NCI-H748 treated with DMSO at 0.1 percent for 48 hours (cell line): ENCODE measurements around the gene LCE2A.
A peak's percentile ranks its signal among the peaks of the same experiment; 100 is the strongest.

Experiments
- DNase-seq: peaks from one replicate; lab custom pipeline; 2025; lab: John Stamatoyannopoulos, UW

Gene LCE2A

DNA sequence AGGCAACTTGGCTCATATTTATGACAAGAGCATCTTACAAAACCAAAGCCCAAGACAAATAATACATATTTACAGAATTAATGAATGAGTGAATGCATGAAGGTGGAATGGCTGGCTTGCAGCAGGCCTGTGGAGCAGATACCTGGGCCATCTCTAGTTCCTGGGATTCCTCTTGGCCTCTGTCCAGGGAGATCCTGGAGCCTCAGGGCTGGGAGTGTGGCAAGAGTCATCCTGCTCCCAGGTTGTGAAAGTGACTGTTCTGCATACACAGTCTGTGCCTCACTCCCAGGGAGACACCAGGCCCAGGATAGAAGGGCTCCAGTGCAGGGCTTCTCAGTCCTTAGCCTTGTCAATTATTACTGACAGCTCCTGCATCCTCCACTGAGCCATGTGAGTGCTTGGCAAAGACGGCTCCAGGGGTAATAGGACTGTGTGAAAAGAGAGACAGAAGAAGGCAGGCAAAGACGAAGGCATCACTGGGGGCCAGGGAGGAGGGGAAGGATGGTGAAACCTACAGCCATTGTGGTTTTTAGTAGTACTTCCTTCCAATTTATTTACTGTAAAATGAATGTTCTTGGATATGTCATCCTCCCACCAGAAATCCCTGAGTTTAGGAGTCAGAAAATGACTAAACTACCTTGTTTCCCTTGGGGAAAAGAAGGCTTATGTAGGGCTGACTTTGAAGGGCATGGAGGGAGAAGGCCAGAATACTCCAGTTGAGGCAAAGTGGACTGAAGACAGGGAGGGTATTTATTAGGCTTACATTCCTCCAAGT is 45.4 kb downstream of the LCE2A start:
- no peak for DNase-seq

DNA sequence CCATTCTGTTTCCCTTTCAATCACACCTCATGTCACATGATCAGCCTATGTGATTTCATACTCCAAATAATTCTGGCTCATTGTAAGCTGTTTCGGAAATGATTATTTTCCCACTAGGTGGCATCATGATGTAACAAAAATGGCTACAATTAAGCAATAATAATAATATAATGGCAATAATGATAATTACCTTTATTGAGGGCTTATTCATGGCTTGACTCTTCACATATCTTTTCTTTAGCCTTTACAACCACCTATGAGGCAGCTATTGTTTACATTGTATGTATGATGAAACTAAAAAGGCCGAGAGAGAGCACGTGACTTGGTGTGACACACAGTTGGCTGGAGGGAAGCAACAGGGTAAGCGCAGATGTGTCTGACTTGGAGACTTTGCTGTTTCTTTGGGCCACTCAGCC is 47.2 kb downstream of the LCE2A start:
- peak; percentile 26 for DNase-seq

DNA sequence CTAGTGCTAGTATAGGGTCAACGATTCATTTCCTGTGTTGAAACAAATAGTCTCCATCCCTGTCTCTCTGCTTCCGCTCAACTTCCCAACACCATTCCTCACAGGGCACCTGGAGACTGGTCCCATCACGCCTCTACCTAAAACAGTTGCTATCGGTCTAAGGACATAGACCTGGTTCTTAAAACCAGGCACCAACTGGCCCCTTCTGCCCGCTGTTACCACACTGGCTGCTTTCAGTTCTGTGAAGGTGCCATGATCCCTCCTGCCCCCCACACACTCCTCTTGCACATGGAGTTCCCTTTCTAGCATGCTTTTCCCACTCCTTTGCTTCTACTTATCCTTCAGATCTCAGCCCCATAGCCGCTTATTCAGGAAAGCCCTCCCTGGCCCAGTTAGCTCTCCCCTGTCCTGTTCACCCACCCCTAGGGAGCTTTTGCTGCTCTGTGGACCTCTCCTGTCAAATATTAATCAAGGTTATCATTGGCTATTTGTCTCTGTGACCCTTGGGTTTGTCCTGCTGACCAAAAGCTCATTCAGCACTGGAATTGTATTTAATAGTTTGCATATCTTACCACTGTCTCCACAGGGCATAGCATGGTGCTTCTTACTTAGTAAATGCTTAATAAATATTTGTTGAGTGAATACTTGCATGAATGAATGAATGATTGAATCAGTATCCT is 47.8 kb downstream of the LCE2A start:
- no peak for DNase-seq

DNA sequence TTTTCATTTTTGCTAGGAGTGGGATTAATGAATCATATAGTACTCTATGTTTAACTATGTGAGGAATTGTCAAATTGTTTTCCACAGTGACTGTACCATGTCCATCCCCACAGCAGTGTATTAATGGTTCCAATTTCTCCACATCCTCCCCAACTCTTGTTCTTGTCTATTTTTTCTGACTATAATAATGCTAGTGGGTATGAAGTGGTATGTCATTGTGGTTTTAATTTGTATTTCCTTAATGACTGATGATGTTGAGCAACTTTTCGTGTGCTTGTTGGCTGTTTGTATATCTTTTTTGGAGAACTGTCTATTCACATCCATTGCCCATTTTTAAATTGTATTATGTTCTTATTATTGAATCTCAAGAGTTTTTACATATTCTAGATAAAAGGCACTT is 49.7 kb downstream of the LCE2A start:
- no peak for DNase-seq
